IMR-90 (cell line): Measurements from ENCODE around the gene MAPRE3.

Source experiments
- CEBPB ChIP-seq: IDR thresholded peaks from 2 replicates; pipeline ENCODE4 v1.6.1; 2012; ENCODE audit warnings: low read depth, low read length, improper control_type of control experiment
- MAFK ChIP-seq: IDR thresholded peaks from 2 replicates; pipeline ENCODE4 v1.6.1; 2012; ENCODE audit warnings: low read depth, low read length, improper control_type of control experiment
- MAZ ChIP-seq: IDR thresholded peaks from 2 replicates; pipeline ENCODE4 v1.6.1; 2012; ENCODE audit warnings: low read depth, mild to moderate bottlenecking, low read length, improper control_type of control experiment, moderate library complexity, borderline replicate concordance
- MXI1 ChIP-seq: IDR thresholded peaks from 2 replicates; pipeline ENCODE4 v1.6.1; 2012; ENCODE audit warnings: low read depth, mild to moderate bottlenecking, low read length, moderate library complexity, borderline replicate concordance
- POLR2A ChIP-seq: IDR thresholded peaks from 2 replicates; pipeline ENCODE4 v1.6.1; 2012; ENCODE audit warnings: mild to moderate bottlenecking, low read depth, low read length
- RAD21 ChIP-seq: IDR thresholded peaks from 2 replicates; pipeline ENCODE4 v1.6.1; 2012; ENCODE audit warnings: low read length, improper control_type of control experiment
- RCOR1 ChIP-seq: IDR thresholded peaks from 2 replicates; pipeline ENCODE4 v1.6.1; 2012; ENCODE audit warnings: mild to moderate bottlenecking, low read length, improper control_type of control experiment; ENCODE audit not compliant: insufficient replicate concordance
- RFX5 ChIP-seq: IDR thresholded peaks from 2 replicates; pipeline ENCODE4 v1.8.0; 2012; ENCODE audit warnings: low read depth, mild to moderate bottlenecking, low read length, moderate library complexity
- SMC3 ChIP-seq: fragments of 150-350 bp; IDR thresholded peaks from 2 replicates; pipeline ENCODE4 v1.6.1; 2016; ENCODE audit warnings: low read depth, mild to moderate bottlenecking, antibody characterized with exemption, low read length, moderate library complexity
- TF ChIP-seq, protein P1 (sequence below): conservative IDR thresholded peaks from 2 replicates; pipeline ENCODE4 v1.5.1; 2012; ENCODE audit warnings: mild to moderate bottlenecking, low read depth, low read length, improper control_type of control experiment
- TF ChIP-seq, protein P2 (sequence below): fragments of 150-350 bp; IDR thresholded peaks from 2 replicates; pipeline ENCODE4 v1.6.1; 2017; ENCODE audit warnings: mild to moderate bottlenecking, antibody characterized with exemption, low read length, low read depth
- TF ChIP-seq, protein P3 (sequence below): fragments of 150-350 bp; IDR thresholded peaks from 2 replicates; pipeline ENCODE4 v1.6.1; 2016; ENCODE audit warnings: low read depth, mild to moderate bottlenecking, low read length, moderate library complexity, borderline replicate concordance

DNA sequence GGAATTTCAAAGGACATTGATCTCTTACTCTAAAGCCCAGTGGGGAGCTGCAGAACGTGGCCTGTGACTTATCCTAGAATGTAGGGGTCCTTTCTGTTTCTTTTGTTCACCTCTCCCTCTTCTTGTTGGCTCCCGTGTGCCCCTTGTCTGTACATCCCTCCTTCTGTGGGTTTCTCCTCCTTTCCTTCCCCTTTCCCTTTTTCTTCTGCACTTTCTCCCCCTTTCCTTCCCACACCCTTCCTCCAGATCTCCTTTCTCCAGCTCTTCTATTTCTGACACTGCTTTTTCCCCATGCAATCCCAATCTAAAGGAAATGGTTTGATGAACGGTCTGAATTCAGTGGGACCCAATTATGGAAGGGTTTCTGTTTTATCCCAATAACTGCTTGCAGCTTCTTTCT lies 35.5 kb upstream of the MAPRE3 start:
- TF ChIP-seq, protein P1, sequence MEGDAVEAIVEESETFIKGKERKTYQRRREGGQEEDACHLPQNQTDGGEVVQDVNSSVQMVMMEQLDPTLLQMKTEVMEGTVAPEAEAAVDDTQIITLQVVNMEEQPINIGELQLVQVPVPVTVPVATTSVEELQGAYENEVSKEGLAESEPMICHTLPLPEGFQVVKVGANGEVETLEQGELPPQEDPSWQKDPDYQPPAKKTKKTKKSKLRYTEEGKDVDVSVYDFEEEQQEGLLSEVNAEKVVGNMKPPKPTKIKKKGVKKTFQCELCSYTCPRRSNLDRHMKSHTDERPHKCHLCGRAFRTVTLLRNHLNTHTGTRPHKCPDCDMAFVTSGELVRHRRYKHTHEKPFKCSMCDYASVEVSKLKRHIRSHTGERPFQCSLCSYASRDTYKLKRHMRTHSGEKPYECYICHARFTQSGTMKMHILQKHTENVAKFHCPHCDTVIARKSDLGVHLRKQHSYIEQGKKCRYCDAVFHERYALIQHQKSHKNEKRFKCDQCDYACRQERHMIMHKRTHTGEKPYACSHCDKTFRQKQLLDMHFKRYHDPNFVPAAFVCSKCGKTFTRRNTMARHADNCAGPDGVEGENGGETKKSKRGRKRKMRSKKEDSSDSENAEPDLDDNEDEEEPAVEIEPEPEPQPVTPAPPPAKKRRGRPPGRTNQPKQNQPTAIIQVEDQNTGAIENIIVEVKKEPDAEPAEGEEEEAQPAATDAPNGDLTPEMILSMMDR, result no peak
- TF ChIP-seq POLR2A (no peak), RAD21 (no peak), RFX5 (no peak), RCOR1 (no peak), SMC3 (no peak), MAZ (no peak), CEBPB (no peak), MXI1 (no peak), MAFK (no peak)
- TF ChIP-seq, protein P2, sequence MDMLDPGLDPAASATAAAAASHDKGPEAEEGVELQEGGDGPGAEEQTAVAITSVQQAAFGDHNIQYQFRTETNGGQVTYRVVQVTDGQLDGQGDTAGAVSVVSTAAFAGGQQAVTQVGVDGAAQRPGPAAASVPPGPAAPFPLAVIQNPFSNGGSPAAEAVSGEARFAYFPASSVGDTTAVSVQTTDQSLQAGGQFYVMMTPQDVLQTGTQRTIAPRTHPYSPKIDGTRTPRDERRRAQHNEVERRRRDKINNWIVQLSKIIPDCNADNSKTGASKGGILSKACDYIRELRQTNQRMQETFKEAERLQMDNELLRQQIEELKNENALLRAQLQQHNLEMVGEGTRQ, result no peak
- TF ChIP-seq, protein P3, sequence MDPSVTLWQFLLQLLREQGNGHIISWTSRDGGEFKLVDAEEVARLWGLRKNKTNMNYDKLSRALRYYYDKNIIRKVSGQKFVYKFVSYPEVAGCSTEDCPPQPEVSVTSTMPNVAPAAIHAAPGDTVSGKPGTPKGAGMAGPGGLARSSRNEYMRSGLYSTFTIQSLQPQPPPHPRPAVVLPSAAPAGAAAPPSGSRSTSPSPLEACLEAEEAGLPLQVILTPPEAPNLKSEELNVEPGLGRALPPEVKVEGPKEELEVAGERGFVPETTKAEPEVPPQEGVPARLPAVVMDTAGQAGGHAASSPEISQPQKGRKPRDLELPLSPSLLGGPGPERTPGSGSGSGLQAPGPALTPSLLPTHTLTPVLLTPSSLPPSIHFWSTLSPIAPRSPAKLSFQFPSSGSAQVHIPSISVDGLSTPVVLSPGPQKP, result no peak
